Small intestine (tissue), 7 donors: Measurements from ENCODE around the gene RPL34. TPM values are rescaled to one million over a fixed set of nuclear protein-coding genes. Genes with fewer than 3 reads are reported as not detected.

Experiments used
- DNase-seq, 2 donors: peaks; one replicate each; pipeline versions ENCODE4 v3.0.0 to v3.0.0-alpha.2; 2013
- FAIRE-seq: peaks from 2 replicates; lab custom pipeline; 2012; peaks lifted over from hg19 to GRCh38; lab: Jason Lieb, UNC
- H3K27ac ChIP-seq, 3 donors: one replicate each; pipeline ENCODE4 v1.5.1; 2013; ENCODE audit warnings: low read length in 2 of 3, mild to moderate bottlenecking in 2 of 3, control low read depth in 1 of 3, inconsistent platforms in 1 of 3, low read depth in 1 of 3, moderate library complexity in 1 of 3
- H3K27me3 ChIP-seq, 3 donors: one replicate each; pipeline ENCODE4 v1.6.1; 2013; ENCODE audit warnings: low read length in 3 of 3, inconsistent platforms in 1 of 3; ENCODE audit not compliant: control insufficient read depth in 3 of 3, insufficient read depth in 3 of 3
- H3K36me3 ChIP-seq, 3 donors: one replicate each; pipeline ENCODE4 v1.6.1; 2013; ENCODE audit warnings: low read length in 3 of 3, inconsistent platforms in 1 of 3, low read depth in 1 of 3, mild to moderate bottlenecking in 1 of 3, moderate library complexity in 1 of 3; ENCODE audit not compliant: control insufficient read depth in 3 of 3, insufficient read depth in 2 of 3
- H3K4me1 ChIP-seq, 3 donors: one replicate each; pipeline ENCODE4 v1.6.1; 2013; ENCODE audit warnings: low read length in 2 of 3, inconsistent platforms in 1 of 3, low read depth in 1 of 3, mild to moderate bottlenecking in 1 of 3, moderate library complexity in 1 of 3; ENCODE audit not compliant: control insufficient read depth in 3 of 3, insufficient read depth in 2 of 3
- H3K4me3 ChIP-seq, 3 donors: one replicate each; pipeline ENCODE4 v1.5.1; 2013; ENCODE audit warnings: low read length in 3 of 3, control low read depth in 1 of 3, inconsistent platforms in 1 of 3, low read depth in 1 of 3, mild to moderate bottlenecking in 1 of 3, moderate library complexity in 1 of 3
- H3K9me3 ChIP-seq, 2 donors: one replicate each; pipeline ENCODE4 v1.6.1; 2013; ENCODE audit warnings: low read depth in 1 of 2, low read length in 1 of 2; ENCODE audit not compliant: control insufficient read depth in 2 of 2, insufficient read depth in 1 of 2
- WGBS, 3 donors: extraction: QIAGEN DNeasy Blood & Tissue Kit; methylation state at CpG; one replicate each; pipeline ENCODE4 v1.1.7; 2013; 5-methylcytosine and 5-hydroxymethylcytosine counted together
- polyA plus RNA-seq, 4 donors: library from polyadenylated mRNA; stranded (reverse) in 3 of 4; unstranded in 1 of 4; fragments of 200-250 nt in 3 of 4; fragments of 120-200 nt in 1 of 4; gene quantifications; one replicate each; pipeline versions ENCODE4 v1.2.1 to v1.2.3, GENCODE V29; 2013
- donor health status: healthy with polysubstance abuse.
- donor health status: control.
- donor health status: control.
- donor health status: Bipolar disorder and iron deficiency.
- donor health status: healthy.

The RPL34 gene
- polyA plus RNA-seq, 4 donors: 3,242 to 5,968 (median 4,787) TPM

DNA sequence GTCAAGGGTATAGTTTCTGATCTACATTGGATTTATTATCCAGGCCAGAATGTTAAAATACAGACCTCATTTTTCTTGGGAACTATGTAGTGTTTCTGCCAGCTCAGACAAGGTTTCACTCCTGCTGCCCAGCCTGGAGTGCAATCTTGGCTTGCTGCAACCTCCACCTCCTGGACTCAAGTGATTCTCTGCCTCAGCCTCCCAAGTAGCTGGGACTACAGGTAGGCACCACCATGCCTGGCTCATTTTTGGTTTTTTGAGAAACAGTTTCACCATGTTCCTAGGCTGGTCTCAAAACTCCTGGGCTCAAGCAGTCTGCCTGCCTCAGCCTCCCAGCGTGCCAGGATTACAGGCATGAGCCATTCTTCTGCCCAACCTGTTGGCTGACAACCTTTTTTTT, 5.7 kb downstream of the RPL34 start:
- no peak for DNase-seq
- FAIRE-seq: no peak
- Histone ChIP-seq H3K36me3 (peaks cover 10 to 44% (median 31%) of the 10 kb centered on the region in 3 donors), H3K9me3 (no peaks in the 10 kb centered on the region), H3K27me3 (no peaks in the 10 kb centered on the region), H3K27ac (no peak overlapping the region), H3K4me1 (peaks cover 0 to 13% (median 2%) of the 10 kb centered on the region in 3 donors), H3K4me3 (no peak overlapping the region)
- WGBS, 3 donors: 100% methylated on average over 1 of the region's 1 CpG

DNA sequence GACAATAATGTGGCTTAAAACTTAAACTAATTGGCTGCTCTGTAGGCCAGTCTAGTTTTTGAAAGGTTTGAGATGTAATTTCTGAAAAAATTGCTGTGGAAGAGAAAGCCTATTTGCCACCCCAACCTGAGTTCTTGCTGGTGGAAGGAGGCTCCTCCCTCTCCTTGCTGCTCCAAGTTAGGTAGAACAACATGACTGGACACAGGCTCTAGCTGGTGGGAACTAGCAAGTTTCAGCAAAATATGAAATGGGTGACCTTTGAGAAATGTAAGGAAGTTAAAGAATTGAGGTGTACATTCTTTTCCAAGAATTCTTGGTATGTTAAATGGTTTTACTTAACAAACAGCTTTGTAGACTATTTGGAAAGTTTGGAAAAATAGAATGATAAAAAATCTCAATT, 8.0 kb downstream of the RPL34 start:
- Histone ChIP-seq H3K9me3 (no peaks in the 10 kb centered on the region), H3K4me3 (no peak overlapping the region), H3K27ac (no peak overlapping the region), H3K36me3 (peaks cover 12 to 38% (median 35%) of the 10 kb centered on the region in 3 donors), H3K4me1 (no peaks in the 10 kb centered on the region), H3K27me3 (no peaks in the 10 kb centered on the region)
- FAIRE-seq: no peak
- DNase-seq: no peak

DNA sequence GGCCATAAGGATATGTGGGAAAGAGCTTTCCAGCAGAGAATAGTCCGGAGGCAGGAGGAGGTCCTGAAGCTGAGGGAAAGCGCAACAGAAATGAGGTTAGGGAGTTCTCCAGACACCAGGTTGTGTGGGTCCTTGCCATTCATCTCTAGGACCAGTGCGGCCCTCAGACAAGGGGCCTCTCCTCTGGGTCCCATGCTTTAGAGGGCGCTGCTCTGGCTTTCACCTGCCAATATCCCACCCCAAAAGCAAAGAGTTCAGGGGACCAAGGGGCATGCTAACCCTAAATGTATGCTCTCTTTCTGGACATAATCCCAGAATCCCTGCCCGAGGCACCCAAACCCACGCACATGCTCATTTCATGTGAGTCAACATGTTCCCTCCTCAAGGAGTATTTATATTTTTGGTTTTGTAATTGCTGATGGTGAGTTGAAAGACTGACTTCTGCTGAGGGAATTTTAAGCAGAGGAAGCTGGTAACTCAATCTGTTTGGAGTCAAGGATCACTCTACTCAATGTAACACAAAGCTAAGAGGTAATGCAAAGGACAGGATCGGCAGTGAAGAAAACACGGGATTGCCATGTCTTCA, 14.8 kb downstream of the RPL34 start:
- no peaks in the 10 kb centered on the region for H3K4me1 ChIP-seq
- no peak overlapping the region for H3K4me3 ChIP-seq
- no peak for DNase-seq
- FAIRE-seq: no peak
- 87 to 96% (median 88%) methylated on average over 8 of the region's 8 CpGs for WGBS, 3 donors
- H3K9me3 ChIP-seq: no peaks in the 10 kb centered on the region
- peaks cover 6 to 24% (median 10%) of the 10 kb centered on the region in 3 donors for H3K36me3 ChIP-seq
- no peak overlapping the region for H3K27ac ChIP-seq
- no peaks in the 10 kb centered on the region for H3K27me3 ChIP-seq

DNA sequence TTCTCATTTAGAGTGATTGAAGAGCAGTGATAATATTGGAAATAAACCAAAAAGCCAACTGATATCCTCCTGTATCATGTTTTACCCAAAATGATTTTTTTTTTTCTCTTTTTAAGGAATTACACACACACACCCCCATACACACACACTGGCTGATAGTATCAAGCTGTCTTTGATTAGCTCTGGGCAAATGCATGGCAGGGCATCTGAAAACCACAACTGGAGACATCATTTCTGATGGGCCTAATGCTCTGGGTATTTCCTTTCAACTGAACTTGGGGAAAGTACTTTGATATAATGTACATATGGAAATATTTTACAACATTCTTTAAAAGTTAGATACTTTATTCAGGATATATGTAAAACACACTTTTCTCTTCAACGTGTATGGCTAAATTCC, 15.9 kb downstream of the RPL34 start:
- H3K36me3 ChIP-seq: peaks cover 6 to 19% (median 7%) of the 10 kb centered on the region in 3 donors
- H3K9me3 ChIP-seq: no peaks in the 10 kb centered on the region
- no peak overlapping the region for H3K4me3 ChIP-seq
- DNase-seq (no peak), FAIRE-seq (no peak)
- 91 to 95% (median 92%) methylated on average over 1 of the region's 1 CpG for WGBS, 3 donors
- H3K4me1 ChIP-seq: no peaks in the 10 kb centered on the region
- no peaks in the 10 kb centered on the region for H3K27me3 ChIP-seq
- H3K27ac ChIP-seq: no peak overlapping the region

DNA sequence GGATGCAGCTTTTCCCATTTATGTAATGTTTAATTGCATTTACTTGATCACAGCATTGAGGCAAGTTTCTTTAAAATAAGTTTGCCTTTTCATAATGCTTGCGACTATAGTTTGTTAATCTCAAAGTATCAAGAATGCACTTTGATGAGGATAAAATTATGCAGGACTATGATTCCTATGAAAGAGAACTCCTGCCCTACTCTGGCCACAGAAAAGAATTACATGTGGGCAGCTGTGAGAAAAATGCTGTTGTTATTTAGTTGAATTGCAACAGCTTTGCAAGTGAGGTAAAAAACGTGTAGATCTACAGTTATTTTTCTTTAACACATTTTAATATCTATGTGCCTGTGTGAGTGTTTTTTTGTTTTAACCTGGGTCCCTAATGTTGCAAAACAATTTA, 17.5 kb downstream of the RPL34 start:
- WGBS, 3 donors: 67 to 72% (median 69%) methylated on average over 2 of the region's 2 CpGs
- FAIRE-seq: no peak

DNA sequence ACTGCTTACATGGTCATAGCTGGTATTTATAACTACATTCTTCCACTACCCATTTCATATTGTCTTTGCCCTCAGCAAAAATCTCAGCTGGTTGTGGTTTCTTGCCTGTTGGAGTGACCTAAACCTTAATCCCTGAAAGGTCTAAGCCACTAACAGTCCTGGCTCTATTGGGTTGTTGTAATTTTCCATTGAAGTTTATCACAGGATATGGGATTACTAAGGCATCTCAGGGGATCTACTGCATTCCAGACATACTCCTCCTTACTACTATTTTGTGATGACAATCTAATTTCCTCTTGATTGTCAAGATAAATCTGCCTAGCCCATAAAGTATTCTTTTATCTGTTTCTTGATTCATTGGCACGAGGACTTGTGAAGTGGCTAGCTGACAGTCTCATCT, 23.9 kb downstream of the RPL34 start:
- H3K4me3 ChIP-seq: no peak overlapping the region
- 65 to 90% (median 89%) methylated on average over 1 of the region's 1 CpG for WGBS, 3 donors
- no peaks in the 10 kb centered on the region for H3K27me3 ChIP-seq
- H3K4me1 ChIP-seq: no peaks in the 10 kb centered on the region
- H3K9me3 ChIP-seq: no peaks in the 10 kb centered on the region
- DNase-seq: no peak
- H3K27ac ChIP-seq: no peak overlapping the region
- no peak for FAIRE-seq
- no peaks in the 10 kb centered on the region for H3K36me3 ChIP-seq

More for the DNA sequence above, 17.5 kb downstream of the RPL34 start:
- Histone ChIP-seq H3K27ac (no peak overlapping the region), H3K4me1 (no peaks in the 10 kb centered on the region), H3K9me3 (no peaks in the 10 kb centered on the region), H3K36me3 (peaks cover 4 to 19% (median 6%) of the 10 kb centered on the region in 3 donors), H3K27me3 (no peaks in the 10 kb centered on the region), H3K4me3 (no peak overlapping the region)
- no peak for DNase-seq

DNA sequence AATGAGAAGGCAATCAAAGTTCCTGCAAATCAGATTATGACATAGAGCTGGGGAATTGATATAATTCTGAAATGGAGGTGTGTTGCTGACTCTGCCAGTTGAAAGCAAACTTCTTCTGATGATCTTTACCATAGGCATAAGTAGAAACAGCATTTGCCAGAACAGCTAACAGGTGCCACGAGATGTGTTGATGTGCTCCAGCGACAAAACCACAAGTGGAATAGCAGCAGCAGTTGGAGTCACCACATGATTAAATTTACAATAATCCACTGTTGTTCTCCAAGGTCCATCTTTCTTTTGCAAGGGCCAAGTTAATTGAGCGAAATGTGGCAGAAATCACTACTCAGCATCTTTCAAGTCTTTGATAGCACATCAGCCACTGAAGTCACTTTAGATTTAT, 26.3 kb downstream of the RPL34 start:
- Histone ChIP-seq H3K27me3 (no peaks in the 10 kb centered on the region), H3K27ac (no peak overlapping the region), H3K36me3 (no peaks in the 10 kb centered on the region), H3K4me1 (peaks cover 0 to 4% (median 0%) of the 10 kb centered on the region in 3 donors), H3K4me3 (no peak overlapping the region), H3K9me3 (no peaks in the 10 kb centered on the region)
- 91 to 94% (median 93%) methylated on average over 3 of the region's 3 CpGs for WGBS, 3 donors
- DNase-seq (no peak), FAIRE-seq (no peak)

DNA sequence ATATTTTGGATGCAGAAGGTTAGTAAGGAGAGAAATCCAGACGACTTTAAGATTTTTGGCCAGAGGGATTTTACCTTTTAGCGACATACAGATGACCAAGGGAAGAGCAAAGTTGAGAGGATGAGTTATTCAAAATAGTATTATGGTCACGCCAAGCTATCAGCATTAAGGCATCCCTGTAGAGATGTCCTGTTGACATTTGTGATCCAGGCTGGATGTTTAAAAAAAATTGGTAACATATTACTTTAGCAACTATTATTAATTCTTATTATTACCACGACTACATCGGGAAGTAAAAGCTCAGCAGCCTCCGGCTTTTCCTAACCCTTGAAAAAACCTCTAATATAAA, 29.5 kb downstream of the RPL34 start:
- Histone ChIP-seq H3K27me3 (no peaks in the 10 kb centered on the region), H3K4me3 (peak overlapping the region in 2 of 3 donors; percentile 7 to 97), H3K4me1 (peaks cover 0 to 16% (median 4%) of the 10 kb centered on the region in 3 donors), H3K36me3 (peaks cover 0 to 4% (median 0%) of the 10 kb centered on the region in 3 donors), H3K27ac (no peak overlapping the region), H3K9me3 (no peaks in the 10 kb centered on the region)
- FAIRE-seq (no peak), DNase-seq (no peak)
- 2 to 5% (median 4%) methylated on average over 6 of the region's 6 CpGs for WGBS, 3 donors
